IPS DF 4.7 (cell line): ENCODE data around the gene NEO1.

Experiments used
- DNase-seq: peaks from one replicate; pipeline ENCODE4 v3.0.0-alpha.2; 2013; ENCODE audit warnings: low spot score; ENCODE audit errors: extremely low read depth

NEO1 gene

GRCh38 chr15:73030122-73030679 lies 22.1 kb upstream of the NEO1 start:
- DNase-seq = no peak

GRCh38 chr15:73031648-73032047 lies 20.6 kb upstream of the NEO1 start:
- no peak for DNase-seq

DNA sequence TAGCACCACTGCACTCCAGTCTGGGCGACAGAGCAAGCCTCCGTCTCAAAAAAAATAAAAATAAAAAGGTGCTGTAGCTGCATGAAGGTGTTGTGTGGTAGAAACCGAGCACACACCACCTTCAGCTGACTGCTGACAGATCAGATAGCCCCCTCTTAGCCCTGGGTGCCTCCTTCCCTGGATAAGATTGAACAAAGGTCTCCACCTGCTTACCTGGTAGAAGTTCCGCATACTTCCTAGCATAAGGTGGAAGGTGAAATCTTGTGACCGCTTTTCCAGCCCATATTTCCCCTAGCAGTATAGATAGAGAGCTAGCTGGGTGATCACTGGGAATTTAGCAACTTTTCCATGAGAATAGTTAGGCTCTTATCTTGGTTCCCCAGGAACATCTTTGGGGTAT lies 18.7 kb upstream of the NEO1 start:
- DNase-seq = no peak

GRCh38 chr15:73034221-73034620 lies 18.0 kb upstream of the NEO1 start:
- DNase-seq = no peak

GRCh38 chr15:73035221-73035620 lies 17.0 kb upstream of the NEO1 start:
- DNase-seq = no peak

DNA sequence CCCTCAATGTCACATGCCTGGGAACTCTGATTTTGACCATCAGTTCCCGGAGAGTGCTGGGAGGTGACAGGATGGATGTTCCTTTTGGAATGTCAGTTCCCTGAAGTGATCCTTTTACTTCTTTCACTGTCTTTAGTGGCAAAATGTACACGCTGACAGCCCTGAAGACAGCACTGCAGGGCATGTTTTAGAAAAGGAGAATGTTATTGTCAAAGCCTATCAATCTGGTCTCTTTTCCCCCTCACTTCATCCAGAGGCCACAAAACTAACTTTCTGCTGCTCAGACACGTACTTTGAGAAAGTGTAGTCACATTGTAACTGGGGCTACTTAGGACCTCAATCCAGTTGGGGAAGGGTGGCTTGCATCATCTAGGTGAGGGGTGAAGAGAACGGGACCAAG lies 14.0 kb upstream of the NEO1 start:
- DNase-seq = no peak

- no peak for DNase-seq
Observed at GRCh38 chr15:73046073-73046472, 6.2 kb upstream of the NEO1 start.

DNA sequence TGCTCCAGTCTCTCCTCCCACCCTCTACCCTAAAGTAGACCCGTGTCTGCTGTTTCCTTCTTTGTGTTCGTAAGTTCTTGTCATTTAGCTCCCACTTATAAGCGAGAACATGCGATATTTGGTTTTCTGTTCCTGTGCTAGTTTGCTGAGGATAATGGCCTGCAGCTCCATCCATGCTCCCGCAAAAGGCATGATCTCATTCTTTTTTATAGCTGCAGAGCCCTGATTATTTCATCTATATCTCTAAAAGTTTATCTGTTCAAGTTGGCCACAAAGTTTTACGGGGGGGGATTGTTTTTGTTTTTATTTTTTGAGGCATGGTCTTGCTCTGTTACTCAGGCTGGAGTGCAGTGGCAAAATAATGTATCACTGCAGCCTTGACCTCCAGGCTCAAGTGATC lies 4.4 kb upstream of the NEO1 start:
- DNase-seq = no peak

DNA sequence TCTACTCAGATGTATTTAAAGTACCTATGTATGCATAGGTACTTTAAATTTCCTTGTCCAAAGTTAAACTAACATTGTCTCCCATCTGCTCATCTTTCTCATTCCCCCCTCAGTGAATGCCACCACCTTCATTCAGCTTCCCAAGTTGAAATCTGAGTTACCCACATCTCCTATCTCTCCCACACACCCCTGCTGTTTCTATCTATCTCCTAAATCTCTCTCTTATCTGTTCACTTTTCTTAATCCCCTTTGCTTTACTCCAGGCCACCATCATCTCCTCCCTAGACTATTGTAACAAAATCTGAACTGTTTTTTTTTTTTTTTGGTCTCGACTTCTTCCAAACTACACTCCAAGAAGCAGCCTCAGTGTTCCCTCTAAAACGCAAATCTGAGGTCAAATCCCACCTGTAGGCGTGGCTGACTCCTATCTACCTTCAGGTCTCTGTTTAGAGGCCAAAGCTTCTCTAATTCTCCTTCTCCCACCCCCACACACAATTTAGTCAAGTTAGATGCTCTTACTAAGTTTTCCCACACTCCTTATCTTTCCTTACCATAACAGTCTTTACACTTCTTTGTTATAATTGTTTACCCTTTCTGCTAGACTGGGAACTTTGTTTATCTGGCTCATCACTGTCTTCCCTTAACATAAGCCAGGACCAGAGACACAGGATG lies 3.5 kb upstream of the NEO1 start:
- no peak for DNase-seq

- DNase-seq = no peak
Observed at GRCh38 chr15:73049564-73050215, 2.6 kb upstream of the NEO1 start.

GRCh38 chr15:73050561-73051295 lies 1.5 kb upstream of the NEO1 start:
- DNase-seq = no peak

GRCh38 chr15:73051391-73051806 lies 864 bp upstream of the NEO1 start:
- no peak for DNase-seq

- peak; percentile 1 for DNase-seq
Observed at GRCh38 chr15:73052653-73053397, 562 bp downstream of the NEO1 start.

- DNase-seq = no peak
Observed at GRCh38 chr15:73053398-73053723, 1.1 kb downstream of the NEO1 start.

GRCh38 chr15:73054417-73054953 lies 2.2 kb downstream of the NEO1 start:
- no peak for DNase-seq

DNA sequence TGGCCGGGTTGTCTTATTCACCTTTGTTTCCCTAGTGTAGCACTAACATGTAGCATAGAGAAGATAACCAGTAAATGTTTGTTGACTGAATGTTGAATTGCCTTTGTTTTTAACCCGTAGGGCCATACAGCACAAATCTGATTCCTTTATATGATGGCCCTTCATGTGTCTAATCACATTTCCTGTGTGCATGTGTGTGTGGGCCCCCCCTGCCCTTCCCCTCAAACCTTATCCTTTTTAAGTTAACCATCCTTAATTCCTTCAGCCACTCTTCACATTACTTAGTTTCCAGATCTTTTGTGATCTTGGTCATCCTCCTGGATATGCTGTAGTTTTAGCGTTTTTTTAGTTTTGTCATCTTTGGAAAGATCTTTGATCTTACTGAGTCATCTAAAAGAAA lies 4.2 kb downstream of the NEO1 start:
- DNase-seq = no peak

DNA sequence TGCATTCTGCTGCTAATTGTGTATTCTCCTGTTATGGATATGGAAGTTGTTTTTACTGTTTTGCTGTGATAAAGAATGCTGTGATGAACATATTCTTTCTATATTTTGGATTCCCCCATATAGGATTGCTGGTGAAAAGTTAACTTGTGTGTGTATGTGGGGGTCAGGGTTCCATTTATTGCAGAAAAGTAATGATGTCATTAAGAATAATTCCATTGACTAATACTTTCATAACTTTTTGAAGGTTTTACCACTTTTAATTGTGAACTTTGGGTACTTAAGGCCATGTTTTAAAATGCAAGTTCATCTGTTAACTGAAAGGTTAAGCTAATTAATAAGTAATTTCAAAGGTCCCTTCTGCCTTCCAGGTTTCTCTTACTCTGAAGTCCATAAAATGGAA lies 6.2 kb downstream of the NEO1 start:
- DNase-seq = no peak

DNA sequence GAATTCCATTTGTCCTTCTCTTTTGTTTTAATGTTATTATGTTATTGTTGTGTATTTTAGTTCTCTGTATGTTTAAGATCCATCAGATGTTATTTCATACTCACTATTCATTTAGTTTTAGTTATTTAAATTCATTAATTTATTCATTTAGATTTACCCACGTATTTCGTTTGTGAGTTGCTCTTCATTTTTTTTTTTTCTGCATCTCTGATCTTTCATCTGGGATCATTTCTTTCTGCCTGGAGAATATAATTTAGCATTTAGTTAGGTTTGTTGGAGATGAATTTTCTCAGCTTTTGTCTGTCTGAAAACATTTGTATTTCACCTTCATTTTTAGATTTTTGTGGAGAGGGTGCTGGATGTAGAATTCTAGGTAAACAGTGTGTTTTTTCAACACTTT lies 12.9 kb downstream of the NEO1 start:
- no peak for DNase-seq

DNA sequence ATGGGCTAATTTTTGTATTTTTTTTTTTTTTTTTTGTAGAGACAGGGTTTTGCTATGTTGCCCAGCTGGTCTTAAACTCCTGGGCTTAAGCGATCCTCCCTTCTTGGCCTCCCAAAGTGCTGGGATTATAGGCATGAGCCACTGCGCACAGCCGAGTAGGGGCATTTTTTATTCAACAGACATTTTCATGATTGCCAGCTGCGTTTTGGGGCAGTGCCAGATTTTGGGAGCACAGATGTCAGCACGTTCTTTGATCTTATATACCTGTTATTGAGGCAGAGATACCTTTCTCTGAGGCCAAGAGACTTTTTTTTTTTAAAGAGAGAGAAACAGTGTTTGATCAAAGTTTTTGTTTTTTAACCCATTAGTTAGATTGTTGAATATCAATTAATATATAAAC lies 16.8 kb downstream of the NEO1 start:
- DNase-seq = no peak

GRCh38 chr15:73072894-73073293 lies 20.6 kb downstream of the NEO1 start:
- no peak for DNase-seq

DNA sequence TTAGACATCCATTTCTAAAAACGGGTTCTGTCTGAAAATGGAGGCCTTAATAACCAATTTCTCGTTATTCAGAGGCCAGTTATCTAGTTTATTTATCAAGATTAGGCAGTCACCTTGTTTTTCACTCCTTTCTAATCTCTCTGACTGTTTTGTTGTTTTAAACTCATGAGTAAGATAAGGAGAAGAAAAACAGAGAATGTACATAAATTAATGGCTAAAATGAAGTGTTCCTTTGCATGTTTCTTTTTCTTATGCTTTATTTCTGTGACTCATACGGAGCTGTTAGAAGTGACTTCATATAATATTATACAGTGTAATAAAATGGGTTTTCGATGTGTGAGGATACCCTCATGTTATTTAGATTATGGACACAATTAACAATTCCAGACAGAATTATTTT lies 22.0 kb downstream of the NEO1 start:
- no peak for DNase-seq
